KMS-11 (cell line): ENCODE data around the gene VKORC1L1.
"Not testable (repeated sequence)": the region's sequence is repeated elsewhere in the genome, so short reads cannot be mapped to it uniquely, and the experiment has no call there.

Experiments
- H2AFZ ChIP-seq: fragments of 200-600 bp; sonication (generic); 2 replicates; pipeline ENCODE4 v1.6.1; 2016; ENCODE audit warnings: antibody characterized with exemption, mixed run types, low read depth
- H3K27ac ChIP-seq: fragments of 200-600 bp; sonication (generic); 2 replicates; pipeline ENCODE4 v1.6.1; 2016; ENCODE audit warnings: mild to moderate bottlenecking, mixed run types
- H3K27me3 ChIP-seq: fragments of 200-600 bp; sonication (generic); 2 replicates; pipeline ENCODE4 v1.6.1; 2017; ENCODE audit warnings: mild to moderate bottlenecking, low read depth, mixed run types, moderate library complexity; ENCODE audit not compliant: insufficient read depth
- H3K36me3 ChIP-seq: fragments of 200-600 bp; sonication (generic); 2 replicates; pipeline ENCODE4 v1.6.1; 2017; ENCODE audit warnings: mild to moderate bottlenecking, mixed run types; ENCODE audit not compliant: insufficient read depth
- H3K4me1 ChIP-seq: fragments of 200-600 bp; sonication (generic); 2 replicates; pipeline ENCODE4 v1.6.1; 2016; ENCODE audit warnings: mild to moderate bottlenecking, low read depth, mixed run types; ENCODE audit not compliant: poor library complexity, severe bottlenecking
- H3K4me2 ChIP-seq: fragments of 200-600 bp; sonication (generic); 2 replicates; pipeline ENCODE4 v1.7.0; 2016; ENCODE audit warnings: mild to moderate bottlenecking, mixed run types
- H3K4me3 ChIP-seq: fragments of 200-600 bp; sonication (generic); IDR thresholded peaks from 2 replicates; pipeline ENCODE4 v1.6.1; 2017; ENCODE audit warnings: low read depth, low read length, mixed read lengths; ENCODE audit not compliant: insufficient read depth
- H3K79me2 ChIP-seq: fragments of 200-600 bp; sonication (generic); 2 replicates; pipeline ENCODE4 v1.6.1; 2016; ENCODE audit warnings: low read depth, mixed run types; ENCODE audit not compliant: insufficient read depth
- H3K9ac ChIP-seq: fragments of 200-600 bp; sonication (generic); 2 replicates; pipeline ENCODE4 v1.6.1; 2016; ENCODE audit warnings: mild to moderate bottlenecking, mixed run types
- H4K20me1 ChIP-seq: fragments of 200-600 bp; sonication (generic); 2 replicates; pipeline ENCODE4 v1.6.1; 2016; ENCODE audit warnings: mild to moderate bottlenecking, mixed run types; ENCODE audit not compliant: insufficient read depth
- TF ChIP-seq, protein P1 (sequence below): fragments of 200-600 bp; sonication (generic); conservative IDR thresholded peaks from 2 replicates; pipeline ENCODE4 v1.6.1; 2017; ENCODE audit warnings: low read depth, mild to moderate bottlenecking, antibody characterized with exemption, low read length, moderate library complexity, mixed read lengths

Gene VKORC1L1

DNA sequence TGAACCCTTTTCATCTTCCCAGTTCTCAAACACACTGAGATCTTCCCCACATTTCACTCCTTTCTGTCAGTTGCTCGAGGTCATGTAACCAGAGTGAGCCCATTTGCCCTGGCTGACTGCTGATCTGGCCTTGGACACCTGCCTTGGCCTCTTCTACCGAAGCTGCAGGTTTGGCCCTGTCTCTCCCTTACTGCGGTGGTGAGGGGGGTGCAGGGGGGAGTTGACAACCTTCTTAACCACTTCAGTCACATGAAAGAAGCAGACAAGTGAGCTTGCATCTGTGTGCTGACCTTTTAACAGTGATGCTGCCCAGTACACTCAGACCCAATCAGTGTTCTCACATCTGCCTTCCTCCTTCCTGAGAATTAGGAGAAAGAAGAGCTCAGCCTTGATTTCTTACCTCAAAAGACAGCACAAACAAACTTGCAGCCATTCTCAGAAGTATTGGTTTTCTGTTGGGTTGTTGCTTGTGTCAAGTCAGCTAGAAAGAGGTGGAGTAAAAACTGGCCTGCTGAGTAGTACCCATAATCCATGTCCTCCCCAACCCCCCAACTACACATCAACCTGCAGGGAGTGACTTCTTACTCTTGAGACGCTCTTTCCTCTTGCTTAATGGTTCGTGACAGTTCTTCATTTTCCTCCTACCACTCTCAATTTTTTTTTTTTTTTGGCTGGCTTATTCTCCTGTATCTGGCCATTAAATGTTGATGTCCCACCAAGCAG lies 15.7 kb downstream of the VKORC1L1 start:
- peaks cover 54% of the 10 kb centered on the region; the same call in 1 of the 2 replicates for H3K79me2 ChIP-seq
- peak overlapping the region; percentile 0; the same call in 1 of the 2 replicates for H3K27ac ChIP-seq
- not testable (repeated sequence) for H3K27me3 ChIP-seq, H3K4me3 ChIP-seq, H3K36me3 ChIP-seq, H4K20me1 ChIP-seq, H2AFZ ChIP-seq, H3K9ac ChIP-seq, H3K4me2 ChIP-seq
- peaks cover 18% of the 10 kb centered on the region for H3K4me1 ChIP-seq

DNA sequence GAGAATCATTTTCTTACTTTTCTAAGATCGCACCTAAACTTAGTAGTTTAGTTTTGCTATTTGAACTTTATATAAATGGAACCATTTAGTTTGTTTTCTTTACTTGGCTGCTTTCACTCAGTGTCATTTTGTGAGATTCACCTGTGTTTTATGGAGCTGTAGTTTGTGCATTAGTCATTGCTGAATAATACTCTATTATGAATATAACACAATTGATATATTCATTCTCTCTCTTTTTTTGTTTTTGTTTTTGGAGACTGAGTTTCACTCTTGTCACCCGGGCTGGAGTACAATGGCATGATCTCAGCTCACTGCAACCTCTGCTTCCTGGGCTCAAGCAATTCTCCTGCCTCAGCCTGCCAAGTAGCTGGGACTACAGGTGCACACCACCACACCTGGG lies 16.8 kb downstream of the VKORC1L1 start:
- H4K20me1 ChIP-seq, H3K27me3 ChIP-seq, H3K9ac ChIP-seq, H3K4me2 ChIP-seq, H3K27ac ChIP-seq, H3K36me3 ChIP-seq, H3K4me3 ChIP-seq, H2AFZ ChIP-seq: not testable (repeated sequence)
- peaks cover 42% of the 10 kb centered on the region; the same call in 1 of the 2 replicates for H3K79me2 ChIP-seq
- peaks cover 18% of the 10 kb centered on the region for H3K4me1 ChIP-seq

DNA sequence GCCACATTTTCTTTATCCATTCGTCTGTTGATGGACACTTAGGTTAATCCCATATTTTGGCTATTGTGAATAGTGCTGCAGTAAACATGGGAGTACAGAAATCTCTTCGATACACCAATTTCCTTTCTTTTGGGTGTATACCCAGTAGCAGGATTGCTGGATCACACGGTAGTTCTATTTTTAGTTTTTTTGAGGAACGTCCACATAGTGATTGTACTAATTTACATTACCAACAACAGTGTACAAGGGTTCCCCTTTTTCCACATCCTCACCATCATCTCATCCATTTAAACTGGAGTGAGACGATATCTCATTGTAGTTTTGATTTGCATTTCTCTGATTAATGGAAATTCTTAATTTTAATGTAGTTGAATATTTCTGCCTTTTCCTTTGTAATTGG lies 19.3 kb downstream of the VKORC1L1 start:
- 0 out of 2 replicates have a peak, but pooled peaks cover 3% of the 10 kb centered on the region for H3K36me3 ChIP-seq
- peaks cover 25% of the 10 kb centered on the region; the same call in 1 of the 2 replicates for H3K79me2 ChIP-seq
- H3K4me2 ChIP-seq, result no peak overlapping the region

DNA sequence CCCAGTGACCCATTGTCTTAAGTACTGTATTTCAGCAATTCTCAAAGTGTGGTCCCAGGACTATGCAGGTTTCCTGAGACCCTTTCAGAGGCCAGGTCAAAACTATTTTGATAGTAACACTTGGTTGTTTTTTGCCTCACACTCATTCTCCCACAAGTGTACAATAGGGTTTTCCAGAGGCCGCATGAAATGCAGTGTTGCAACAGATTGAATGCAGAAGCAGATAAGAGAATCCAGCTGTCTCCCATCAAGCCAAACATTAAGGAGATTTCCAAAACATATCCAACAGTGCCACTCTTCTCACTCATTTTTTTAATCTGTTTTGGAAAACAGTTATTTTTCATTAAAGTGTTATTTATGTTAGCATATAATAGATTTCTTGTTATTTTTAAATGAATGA lies 20.0 kb downstream of the VKORC1L1 start:
- H3K79me2 ChIP-seq, result peaks cover 19% of the 10 kb centered on the region; the same call in 1 of the 2 replicates
- no peak overlapping the region for H3K4me2 ChIP-seq
- no peak overlapping the region for H3K27ac ChIP-seq

More for the DNA sequence above, 19.3 kb downstream of the VKORC1L1 start:
- no peak overlapping the region for H3K4me3 ChIP-seq
- no peak overlapping the region for H2AFZ ChIP-seq
- no peak overlapping the region for H3K9ac ChIP-seq
- H4K20me1 ChIP-seq, result no peaks in the 10 kb centered on the region
- H3K27me3 ChIP-seq, result no peaks in the 10 kb centered on the region
- H3K27ac ChIP-seq, result no peak overlapping the region
- TF ChIP-seq, protein P1, sequence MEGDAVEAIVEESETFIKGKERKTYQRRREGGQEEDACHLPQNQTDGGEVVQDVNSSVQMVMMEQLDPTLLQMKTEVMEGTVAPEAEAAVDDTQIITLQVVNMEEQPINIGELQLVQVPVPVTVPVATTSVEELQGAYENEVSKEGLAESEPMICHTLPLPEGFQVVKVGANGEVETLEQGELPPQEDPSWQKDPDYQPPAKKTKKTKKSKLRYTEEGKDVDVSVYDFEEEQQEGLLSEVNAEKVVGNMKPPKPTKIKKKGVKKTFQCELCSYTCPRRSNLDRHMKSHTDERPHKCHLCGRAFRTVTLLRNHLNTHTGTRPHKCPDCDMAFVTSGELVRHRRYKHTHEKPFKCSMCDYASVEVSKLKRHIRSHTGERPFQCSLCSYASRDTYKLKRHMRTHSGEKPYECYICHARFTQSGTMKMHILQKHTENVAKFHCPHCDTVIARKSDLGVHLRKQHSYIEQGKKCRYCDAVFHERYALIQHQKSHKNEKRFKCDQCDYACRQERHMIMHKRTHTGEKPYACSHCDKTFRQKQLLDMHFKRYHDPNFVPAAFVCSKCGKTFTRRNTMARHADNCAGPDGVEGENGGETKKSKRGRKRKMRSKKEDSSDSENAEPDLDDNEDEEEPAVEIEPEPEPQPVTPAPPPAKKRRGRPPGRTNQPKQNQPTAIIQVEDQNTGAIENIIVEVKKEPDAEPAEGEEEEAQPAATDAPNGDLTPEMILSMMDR, result no peak
- peaks cover 15% of the 10 kb centered on the region for H3K4me1 ChIP-seq

DNA sequence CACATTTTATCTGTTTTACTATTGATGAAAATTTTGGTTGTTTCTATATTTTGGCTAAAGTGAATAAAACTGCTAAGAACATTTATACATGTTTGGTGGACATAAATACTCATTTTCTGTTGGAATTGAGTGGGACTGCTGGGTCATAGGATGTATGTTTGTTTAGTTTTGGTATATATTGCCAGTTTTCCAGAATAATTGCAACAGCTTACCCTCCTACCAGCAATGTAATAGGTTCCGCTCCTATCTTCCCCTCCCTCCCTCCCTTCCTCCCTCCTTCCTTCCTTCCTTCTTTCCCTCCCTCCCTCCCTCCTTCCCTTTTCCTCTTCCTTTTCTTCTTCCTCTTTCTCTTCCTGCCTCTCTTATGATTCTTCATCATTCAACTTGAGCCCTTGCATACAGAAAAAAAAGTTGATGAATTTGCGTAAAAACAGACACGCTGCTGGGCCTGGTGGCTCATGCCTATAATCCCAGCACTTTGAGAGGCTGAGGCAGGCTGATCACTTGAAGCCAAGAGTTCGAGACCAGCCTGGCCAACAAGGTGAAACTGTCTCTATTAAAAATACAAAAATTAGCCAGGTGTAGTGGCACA lies 23.5 kb downstream of the VKORC1L1 start:
- H4K20me1 ChIP-seq, result no peaks in the 10 kb centered on the region
- H3K4me2 ChIP-seq, result no peak overlapping the region
- H3K4me1 ChIP-seq, result no peaks in the 10 kb centered on the region
- no peak overlapping the region for H2AFZ ChIP-seq
- no peak overlapping the region for H3K9ac ChIP-seq
- TF ChIP-seq, protein P1, result no peak
- no peaks in the 10 kb centered on the region for H3K27me3 ChIP-seq
- peaks cover 8% of the 10 kb centered on the region; the same call in 1 of the 2 replicates for H3K79me2 ChIP-seq
- H3K27ac ChIP-seq, result no peak overlapping the region
- H3K36me3 ChIP-seq, result no peaks in the 10 kb centered on the region
- no peak overlapping the region for H3K4me3 ChIP-seq

More for the DNA sequence above, 20.0 kb downstream of the VKORC1L1 start:
- Histone ChIP-seq H2AFZ (no peak overlapping the region), H3K27me3 (no peaks in the 10 kb centered on the region), H3K4me1 (peaks cover 8% of the 10 kb centered on the region), H4K20me1 (no peaks in the 10 kb centered on the region), H3K4me3 (no peak overlapping the region), H3K9ac (no peak overlapping the region), H3K36me3 (0 out of 2 replicates have a peak, but pooled peaks cover 3% of the 10 kb centered on the region)
- TF ChIP-seq, protein P1, result no peak

DNA sequence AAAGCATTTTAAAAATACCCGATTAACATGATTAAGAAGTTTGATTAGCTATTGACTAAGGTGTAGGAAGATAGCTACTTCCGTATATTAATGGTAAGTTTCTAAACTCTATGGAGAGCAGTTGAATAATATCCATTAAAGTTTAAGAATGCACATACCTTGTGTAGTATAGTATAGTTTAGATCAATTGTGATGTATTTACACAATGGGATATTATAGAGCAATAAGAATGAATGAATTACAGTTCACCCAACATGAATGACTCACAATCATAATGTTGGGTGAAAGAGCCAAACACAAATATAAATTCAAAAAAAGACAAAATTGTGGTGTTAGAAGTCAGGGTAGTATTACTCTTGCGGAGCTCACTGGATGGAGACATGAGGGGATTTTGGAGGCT lies 24.4 kb downstream of the VKORC1L1 start:
- H2AFZ ChIP-seq, H3K4me2 ChIP-seq, H3K4me1 ChIP-seq, H3K27me3 ChIP-seq, H3K4me3 ChIP-seq, H3K9ac ChIP-seq, H3K27ac ChIP-seq, H3K36me3 ChIP-seq, H4K20me1 ChIP-seq, H3K79me2 ChIP-seq: not testable (repeated sequence)

DNA sequence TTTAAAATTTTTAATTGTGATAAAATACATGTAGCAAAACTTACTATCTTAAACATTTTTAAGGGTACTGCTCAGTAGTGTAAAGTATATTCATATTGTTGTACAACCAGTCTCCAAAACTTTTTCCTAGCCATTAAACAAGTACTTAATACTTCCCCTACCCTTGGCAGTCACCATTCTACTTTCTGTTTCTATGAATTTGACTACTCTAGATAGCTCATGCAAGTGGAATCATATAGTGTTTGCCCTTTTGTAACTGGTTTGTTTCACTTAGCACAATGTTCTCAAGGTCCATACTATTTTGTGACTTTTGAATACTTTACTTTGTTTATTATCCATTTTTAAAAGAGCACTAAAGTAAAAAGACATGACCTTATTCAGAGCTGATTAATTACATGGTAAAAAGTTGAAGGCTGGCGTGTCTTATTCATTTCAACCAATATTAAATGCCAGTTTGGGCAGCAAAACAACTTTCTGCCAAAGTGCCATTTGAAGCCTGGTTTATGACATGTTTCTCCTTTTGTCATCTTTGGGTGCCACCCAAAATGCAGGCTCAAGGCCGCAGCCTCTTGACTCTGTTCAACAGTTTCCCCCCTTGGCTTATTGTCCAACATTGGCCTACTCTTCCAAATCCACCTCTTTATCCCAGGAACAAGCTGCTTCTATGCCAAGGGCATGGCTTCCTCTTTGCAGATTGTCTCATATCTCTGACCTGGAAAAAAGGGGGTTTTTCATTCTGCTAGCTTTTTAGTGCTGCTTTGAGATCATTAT lies 26.0 kb downstream of the VKORC1L1 start:
- H4K20me1 ChIP-seq, result not testable (repeated sequence)

More for the DNA sequence above, 26.0 kb downstream of the VKORC1L1 start:
- not testable (repeated sequence) for H3K4me2 ChIP-seq, H3K4me3 ChIP-seq, H3K9ac ChIP-seq, H3K27ac ChIP-seq, H3K4me1 ChIP-seq, H3K79me2 ChIP-seq, H3K36me3 ChIP-seq, H2AFZ ChIP-seq, H3K27me3 ChIP-seq
